Posterior cingulate gyrus (tissue), 11 donors: ENCODE measurements around the gene TUBD1.
A peak's percentile ranks its signal among the peaks of the same experiment; 100 is the strongest.
"Not testable (repeated sequence)": the region's sequence is repeated elsewhere in the genome, so short reads cannot be mapped to it uniquely, and the experiment has no call there.

Experiments used
- DNase-seq, 10 donors: peaks; one replicate each; pipeline versions ENCODE4 v3.0.0 to v3.0.0-alpha.2; 2020 to 2021; ENCODE audit warnings: mixed read lengths in 3 of 10
- intact Hi-C: fragments of 100-400 bp; cut with DNase I; formaldehyde crosslinking; loops from one replicate; pipeline ENCODE4 v1.15.1; 2023

TUBD1 gene

GRCh38 chr17:59877965-59878364 is 14.8 kb downstream of the TUBD1 start:
- intact Hi-C loops: no loop called here
- peak in 1 of 10 donors; percentile 2 for DNase-seq

- intact Hi-C loops: no loop called here
- peak in 1 of 10 donors; percentile 7 for DNase-seq
Measured at GRCh38 chr17:59876107-59876506, 16.6 kb downstream of the TUBD1 start.

GRCh38 chr17:59874376-59874775 is 18.4 kb downstream of the TUBD1 start:
- DNase-seq: peak in 1 of 10 donors; percentile 4
- intact Hi-C loops: no loop called here

GRCh38 chr17:59873414-59873813 is 19.3 kb downstream of the TUBD1 start:
- peak in 1 of 10 donors; percentile 27 for DNase-seq
- intact Hi-C loops: not testable (repeated sequence)

GRCh38 chr17:59872351-59872750 is 20.4 kb downstream of the TUBD1 start:
- intact Hi-C loops: no loop called here
- DNase-seq: no peak

GRCh38 chr17:59870482-59870881 is 22.3 kb downstream of the TUBD1 start:
- intact Hi-C loops: no loop called here
- DNase-seq: peak in 1 of 10 donors; percentile 3

GRCh38 chr17:59869941-59870218 is 22.9 kb downstream of the TUBD1 start:
- intact Hi-C loops: no loop called here
- no peak for DNase-seq

GRCh38 chr17:59863616-59864015 is 29.1 kb downstream of the TUBD1 start:
- intact Hi-C loops: no loop called here
- DNase-seq: no peak

- intact Hi-C loops: loop anchor here (2.0 kb wide), 1 partner anchor 105 kb away; no protein-coding TSS in a partner anchor
- DNase-seq: no peak
Measured at GRCh38 chr17:59859444-59860025, 33.2 kb downstream of the TUBD1 start.

- no peak for DNase-seq
- intact Hi-C loops: loop anchor here (2.0 kb wide), 1 partner anchor 104 kb away; no protein-coding TSS in a partner anchor
Measured at GRCh38 chr17:59858932-59859331, 33.8 kb downstream of the TUBD1 start.

GRCh38 chr17:59858167-59858816 is 34.5 kb downstream of the TUBD1 start:
- intact Hi-C loops: loop anchor here (2.0 kb wide), 1 partner anchor 103 kb away; no protein-coding TSS in a partner anchor
- DNase-seq: no peak

GRCh38 chr17:59856859-59857794 is 35.6 kb downstream of the TUBD1 start:
- intact Hi-C loops: no loop called here
- no peak for DNase-seq

- intact Hi-C loops: not testable (repeated sequence)
Measured at GRCh38 chr17:59853919-59854729, 38.6 kb downstream of the TUBD1 start.

GRCh38 chr17:59853168-59853918 is 39.4 kb downstream of the TUBD1 start:
- DNase-seq: no peak
- intact Hi-C loops: no loop called here

More at GRCh38 chr17:59853919-59854729, 38.6 kb downstream of the TUBD1 start:
- not testable (repeated sequence) for DNase-seq

GRCh38 chr17:59852847-59853167 is 39.9 kb downstream of the TUBD1 start:
- DNase-seq, intact Hi-C loops: not testable (repeated sequence)

- no peak for DNase-seq
- intact Hi-C loops: no loop called here
Measured at GRCh38 chr17:59851439-59852375, 41.0 kb downstream of the TUBD1 start.

- intact Hi-C loops, DNase-seq: not testable (repeated sequence)
Measured at GRCh38 chr17:59850311-59850710, 42.4 kb downstream of the TUBD1 start.

GRCh38 chr17:59848778-59849177 is 44.0 kb downstream of the TUBD1 start:
- DNase-seq: peak in 2 of 10 donors; percentile 26 to 86
- intact Hi-C loops: no loop called here

- intact Hi-C loops: no loop called here
Measured at GRCh38 chr17:59848385-59848668, 44.4 kb downstream of the TUBD1 start.

More at GRCh38 chr17:59848385-59848668, 44.4 kb downstream of the TUBD1 start:
- no peak for DNase-seq
